Skin epidermis (tissue), 12 donors: ENCODE results near the gene MYO16.

Experiments
- H3K27ac ChIP-seq, 21 experiments: fragments of 200-600 bp; sonication (generic) in 11 of 21; one replicate each; pipeline ENCODE4 v1.5.0; 2020; ENCODE audit warnings: mild to moderate bottlenecking in 3 of 21, inconsistent platforms in 2 of 21, moderate library complexity in 2 of 21
- H3K4me3 ChIP-seq, 7 experiments: fragments of 200-600 bp; sonication (generic) in 2 of 7; one replicate each; pipeline ENCODE4 v1.5.0; 2020; ENCODE audit warnings: inconsistent platforms in 2 of 7, mild to moderate bottlenecking in 2 of 7, moderate library complexity in 1 of 7

Gene MYO16

GRCh38 chr13:108922108-108922507 is 292.7 kb downstream of the MYO16 start:
- Histone ChIP-seq H3K4me3 (no peak overlapping the region), H3K27ac (no peak overlapping the region)

DNA sequence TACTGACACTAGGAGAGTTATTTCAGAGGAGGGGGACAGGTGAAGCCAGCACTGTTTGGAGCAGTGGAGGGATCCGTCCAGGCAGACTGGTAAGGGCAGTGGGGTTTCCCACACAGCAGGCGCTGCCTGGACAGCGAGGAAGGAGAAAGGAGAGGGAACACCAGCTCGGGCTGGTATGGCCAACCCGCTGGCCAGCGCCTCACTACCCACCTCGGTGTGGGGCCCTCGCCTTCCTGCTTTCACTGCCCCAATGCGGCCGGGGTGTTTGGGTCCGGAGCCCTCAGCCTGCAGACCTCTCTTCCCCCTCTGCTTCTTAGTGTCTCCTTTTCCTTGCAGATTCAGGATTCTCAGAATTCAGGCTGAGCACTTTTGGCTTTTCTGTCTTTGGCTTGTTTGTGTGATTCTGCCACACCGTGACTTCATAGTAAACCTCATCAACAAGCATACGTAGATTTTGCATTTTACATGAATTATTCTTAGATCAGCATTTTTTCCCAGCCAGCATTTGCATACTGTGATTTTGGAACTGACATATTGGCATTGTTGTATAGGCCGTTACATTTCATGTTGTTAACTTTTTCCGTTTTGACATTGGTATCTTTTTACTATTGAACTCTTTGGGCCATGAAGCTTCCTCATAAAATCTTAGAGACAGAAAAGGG is 294.1 kb downstream of the MYO16 start:
- no peak overlapping the region for H3K27ac ChIP-seq

GRCh38 chr13:108924134-108924533 is 294.7 kb downstream of the MYO16 start:
- Histone ChIP-seq H3K4me3 (no peak overlapping the region), H3K27ac (no peak overlapping the region)

More for the DNA sequence above, 294.1 kb downstream of the MYO16 start:
- H3K4me3 ChIP-seq, result no peak overlapping the region

- Histone ChIP-seq H3K27ac (no peak overlapping the region), H3K4me3 (no peak overlapping the region)
These were observed 295.1 kb downstream of the MYO16 start for GRCh38 chr13:108924541-108924940.

DNA sequence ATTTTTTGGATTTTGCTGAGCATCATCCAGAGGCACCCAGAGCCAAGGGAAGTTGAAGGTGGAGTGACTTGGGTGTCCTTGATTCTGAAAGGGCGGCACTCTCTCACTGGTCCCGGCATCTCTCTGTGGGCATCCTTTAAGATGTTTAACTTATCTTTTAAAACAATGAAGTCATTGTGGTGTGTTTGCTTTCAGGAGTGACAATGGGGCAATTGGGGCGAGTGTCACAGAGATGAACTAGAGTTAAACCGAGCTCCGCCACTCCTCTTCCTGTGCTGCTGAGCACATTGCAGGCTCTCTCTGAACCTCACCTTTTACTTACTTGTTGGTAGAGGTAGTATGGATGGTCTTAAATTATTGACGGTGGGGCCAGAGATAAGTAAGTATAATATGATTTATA is 295.7 kb downstream of the MYO16 start:
- Histone ChIP-seq H3K4me3 (no peak overlapping the region), H3K27ac (no peak overlapping the region)

DNA sequence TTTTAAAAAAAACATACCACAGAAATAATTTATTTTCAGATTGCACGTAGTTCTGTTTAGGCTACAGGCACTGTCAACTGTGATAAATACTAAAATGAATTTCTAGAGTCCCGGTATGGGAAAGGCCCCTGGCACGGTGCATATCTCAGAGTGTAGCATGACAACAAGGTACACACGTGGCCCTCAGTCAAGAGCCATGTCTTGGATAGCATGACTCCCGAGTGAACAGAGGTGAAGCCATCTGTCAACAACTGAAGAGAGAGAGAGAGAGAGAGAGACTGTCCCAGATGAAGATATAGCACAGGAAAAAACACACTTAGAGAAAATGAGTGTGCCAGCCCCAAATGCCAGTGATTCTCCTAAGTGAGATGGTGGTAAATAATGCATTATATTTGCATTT is 297.5 kb downstream of the MYO16 start:
- Histone ChIP-seq H3K27ac (no peak overlapping the region), H3K4me3 (no peak overlapping the region)

GRCh38 chr13:108927615-108928014 is 298.2 kb downstream of the MYO16 start:
- no peak overlapping the region for H3K4me3 ChIP-seq
- no peak overlapping the region for H3K27ac ChIP-seq

DNA sequence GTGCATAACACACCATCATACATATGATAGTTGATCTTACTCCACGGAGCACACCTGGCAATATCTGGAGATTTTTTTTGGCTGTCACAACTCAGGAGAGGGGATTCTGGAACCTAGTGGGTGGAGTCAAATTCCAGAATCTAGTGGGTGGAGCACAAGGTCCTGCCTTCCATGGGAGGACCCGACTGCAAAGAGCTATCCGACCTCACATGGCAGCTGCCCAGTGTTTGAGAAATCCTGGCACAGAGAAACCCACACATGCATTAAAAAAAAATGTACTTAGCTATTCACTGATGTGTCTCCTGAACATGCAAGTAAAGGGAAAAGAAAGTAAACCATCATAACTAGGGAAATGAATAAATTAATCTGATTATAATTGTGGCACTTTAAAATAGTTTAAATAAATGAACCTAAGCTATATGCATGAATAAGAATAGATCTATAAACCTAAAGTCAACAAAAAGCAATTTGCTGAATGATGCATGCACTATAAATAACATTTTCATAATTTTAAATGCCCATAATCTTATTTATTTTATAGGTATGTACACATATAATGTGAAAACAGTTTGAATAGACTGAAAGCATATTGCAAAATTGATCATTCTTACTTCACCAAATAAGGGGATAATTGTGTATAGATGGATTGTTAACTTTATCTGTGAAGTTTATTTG is 300.3 kb downstream of the MYO16 start:
- Histone ChIP-seq H3K4me3 (no peak overlapping the region), H3K27ac (no peak overlapping the region)

- Histone ChIP-seq H3K27ac (no peak overlapping the region), H3K4me3 (no peak overlapping the region)
These were observed 302.8 kb downstream of the MYO16 start for GRCh38 chr13:108932196-108932595.

DNA sequence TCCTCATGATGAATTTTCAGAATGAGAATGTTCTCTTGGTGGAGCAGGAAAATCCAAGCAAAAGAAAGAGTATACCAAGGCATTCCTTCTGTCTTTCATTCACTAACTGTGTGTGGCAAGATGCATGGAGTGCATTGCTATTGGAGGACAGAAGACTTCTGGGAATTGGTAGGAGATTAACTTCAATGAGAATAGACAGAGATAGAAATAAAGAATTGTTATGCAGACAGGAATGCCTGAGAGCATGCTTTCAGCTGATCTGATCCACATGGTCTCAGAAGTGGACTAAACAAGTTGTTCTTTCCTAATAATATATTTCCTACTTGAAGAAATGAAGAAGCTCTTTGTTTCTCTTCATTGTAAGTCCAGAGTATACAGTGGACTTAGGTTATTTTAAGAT is 303.6 kb downstream of the MYO16 start:
- Histone ChIP-seq H3K4me3 (no peak overlapping the region), H3K27ac (no peak overlapping the region)

DNA sequence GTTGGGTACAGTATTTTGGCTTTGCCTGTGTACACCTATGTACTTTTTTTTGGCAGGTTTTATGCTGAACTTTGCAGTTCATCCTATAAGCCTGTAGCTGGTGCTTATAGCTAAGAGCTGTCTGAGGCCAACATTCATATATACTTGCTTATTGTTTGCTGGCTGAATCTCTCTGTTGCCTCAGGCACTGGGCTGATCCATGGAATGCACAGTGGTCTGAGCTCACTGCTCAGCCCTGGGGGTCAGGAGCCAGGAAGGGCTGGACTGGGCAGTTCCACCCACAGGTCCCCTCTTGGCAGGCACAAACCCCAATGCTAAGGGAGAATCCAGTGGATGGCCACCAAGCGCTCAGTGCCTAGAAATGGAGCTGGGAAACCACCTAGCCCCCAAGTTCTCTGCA is 308.7 kb downstream of the MYO16 start:
- Histone ChIP-seq H3K4me3 (no peak overlapping the region), H3K27ac (no peak overlapping the region)

GRCh38 chr13:108940121-108940520 is 310.7 kb downstream of the MYO16 start:
- Histone ChIP-seq H3K4me3 (no peak overlapping the region), H3K27ac (no peak overlapping the region)

- no peak overlapping the region for H3K4me3 ChIP-seq
These were observed 314.4 kb downstream of the MYO16 start for GRCh38 chr13:108943842-108944241.

DNA sequence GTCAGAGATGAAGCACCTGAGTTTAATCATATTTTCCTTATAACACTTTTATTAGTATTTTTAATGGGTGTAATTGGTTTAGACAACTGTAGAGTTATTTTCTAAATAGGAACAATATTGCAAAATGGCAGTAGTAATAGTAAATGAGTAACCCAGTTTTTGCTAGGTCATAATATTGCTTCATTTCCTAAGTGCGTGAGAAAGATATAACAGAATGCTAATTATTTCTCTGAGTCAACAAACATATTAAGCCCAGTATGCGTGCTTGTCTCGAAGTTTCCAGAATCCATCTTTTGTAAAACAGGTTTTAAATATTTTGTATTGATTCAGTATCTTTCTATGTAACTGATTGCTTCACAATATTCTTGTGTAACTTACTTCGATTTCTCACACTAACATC is 315.3 kb downstream of the MYO16 start:
- Histone ChIP-seq H3K4me3 (no peak overlapping the region), H3K27ac (no peak overlapping the region)

More at GRCh38 chr13:108943842-108944241, 314.4 kb downstream of the MYO16 start:
- H3K27ac ChIP-seq, result no peak overlapping the region

GRCh38 chr13:108947551-108948030 is 318.2 kb downstream of the MYO16 start:
- no peak overlapping the region for H3K4me3 ChIP-seq
- H3K27ac ChIP-seq, result peak overlapping the region in 1 of 21 experiments; percentile 26

- H3K27ac ChIP-seq, result peak overlapping the region in 1 of 21 experiments; percentile 32
- H3K4me3 ChIP-seq, result no peak overlapping the region
These were observed 318.9 kb downstream of the MYO16 start for GRCh38 chr13:108948251-108948671.

- H3K4me3 ChIP-seq, result no peak overlapping the region
- no peak overlapping the region for H3K27ac ChIP-seq
These were observed 321.1 kb downstream of the MYO16 start for GRCh38 chr13:108950333-108951010.

GRCh38 chr13:108955741-108956140 is 326.3 kb downstream of the MYO16 start:
- no peak overlapping the region for H3K4me3 ChIP-seq
- H3K27ac ChIP-seq, result no peak overlapping the region

DNA sequence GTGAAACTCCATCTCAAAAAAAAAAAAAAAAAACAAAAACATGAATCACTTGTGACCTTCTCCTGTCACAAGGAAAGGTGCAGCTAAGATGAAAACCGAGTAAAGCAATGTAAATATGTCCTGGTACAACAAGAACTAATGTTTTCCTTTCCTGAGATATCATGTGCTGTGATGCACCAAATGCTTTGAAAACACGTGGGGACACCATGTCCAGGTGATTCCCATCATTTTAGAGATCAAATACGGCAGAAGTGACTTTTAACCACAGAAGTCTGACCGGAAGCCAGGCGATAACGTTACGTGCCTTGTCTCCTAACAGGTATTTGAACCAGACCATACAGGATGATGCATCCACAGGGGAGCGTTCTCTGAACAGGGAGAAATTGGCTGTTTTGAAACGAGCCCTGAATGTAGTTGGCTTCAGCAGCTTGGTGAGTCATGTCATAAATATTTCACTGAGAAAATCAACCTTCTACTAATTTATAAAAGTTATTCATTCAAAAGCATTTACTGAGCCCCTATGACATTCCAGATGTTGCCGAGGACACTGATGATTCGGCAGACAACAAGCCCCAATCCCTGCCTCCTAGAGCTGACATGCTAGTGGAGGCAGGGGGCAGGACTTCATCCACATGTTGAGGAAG is 328.1 kb downstream of the MYO16 start:
- no peak overlapping the region for H3K4me3 ChIP-seq
- H3K27ac ChIP-seq, result no peak overlapping the region

DNA sequence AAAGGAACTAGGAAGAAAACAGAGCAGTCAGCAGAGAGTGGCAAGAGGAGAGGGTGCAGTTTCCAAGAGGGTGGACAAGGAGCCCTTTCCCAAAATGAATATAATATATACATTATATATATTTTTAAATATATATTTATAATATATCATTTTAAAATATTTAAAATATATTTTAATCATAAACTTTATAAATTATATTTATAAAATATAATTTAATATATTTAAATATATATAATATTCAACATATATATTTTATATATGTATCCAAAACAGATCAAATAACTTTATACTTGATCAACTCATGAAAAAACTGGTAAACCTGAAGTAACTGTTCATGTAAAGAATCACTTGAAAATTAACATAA is 328.6 kb downstream of the MYO16 start:
- no peak overlapping the region for H3K4me3 ChIP-seq
- H3K27ac ChIP-seq, result no peak overlapping the region
